Liver (tissue), 9 donors: ENCODE data around the gene MEGF6. TPM values are rescaled to one million over a fixed set of nuclear protein-coding genes. Genes with fewer than 3 reads are reported as not detected.

Experiments
- DNase-seq: peaks from one replicate; pipeline ENCODE4 v3.0.0-alpha.2; 2017; ENCODE audit warnings: low spot score
- H3K27ac ChIP-seq, 2 donors: one replicate each; pipeline ENCODE4 v1.7.0; 2013; ENCODE audit warnings: inconsistent platforms in 2 of 2, low read length in 2 of 2, control low read depth in 1 of 2, low read depth in 1 of 2, mild to moderate bottlenecking in 1 of 2
- H3K27me3 ChIP-seq, 4 donors: one replicate each; pipeline versions ENCODE4 v1.6.1 to v1.7.0; 2013; ENCODE audit warnings: low read length in 3 of 4, inconsistent platforms in 1 of 4, mild to moderate bottlenecking in 1 of 4, moderate library complexity in 1 of 4; ENCODE audit not compliant: control insufficient read depth in 4 of 4, insufficient read depth in 4 of 4
- H3K36me3 ChIP-seq, 4 donors: one replicate each; pipeline versions ENCODE4 v1.6.1 to v1.7.0; 2013; ENCODE audit warnings: low read length in 3 of 4, mild to moderate bottlenecking in 3 of 4, low read depth in 1 of 4, moderate library complexity in 1 of 4; ENCODE audit not compliant: control insufficient read depth in 4 of 4, insufficient read depth in 3 of 4
- H3K4me1 ChIP-seq, 4 donors: one replicate each; pipeline versions ENCODE4 v1.6.1 to v1.7.0; 2013; ENCODE audit warnings: low read length in 3 of 4, mild to moderate bottlenecking in 3 of 4, moderate library complexity in 1 of 4; ENCODE audit not compliant: control insufficient read depth in 4 of 4, insufficient read depth in 4 of 4
- H3K4me3 ChIP-seq, 3 donors: one replicate each; pipeline versions ENCODE4 v1.6.1 to v1.7.0; 2013; ENCODE audit warnings: low read length in 3 of 3, control low read depth in 1 of 3, low read depth in 1 of 3, mild to moderate bottlenecking in 1 of 3
- H3K9ac ChIP-seq, 2 donors: one replicate each; pipeline ENCODE4 v1.7.0; 2013; ENCODE audit warnings: low read length in 2 of 2, mild to moderate bottlenecking in 2 of 2, moderate library complexity in 2 of 2, control low read depth in 1 of 2, low read depth in 1 of 2
- H3K9me3 ChIP-seq, 4 donors: one replicate each; pipeline versions ENCODE4 v1.6.1 to v1.7.0; 2013; ENCODE audit warnings: low read length in 3 of 4; ENCODE audit not compliant: control insufficient read depth in 4 of 4
- ATF3 ChIP-seq: IDR thresholded peaks from 2 replicates; pipeline ENCODE4 v1.6.1; 2016; ENCODE audit warnings: antibody characterized with exemption
- EGR1 ChIP-seq, 2 donors: IDR thresholded peaks; 2 replicates each; pipeline ENCODE4 v1.6.1; 2016 to 2018; ENCODE audit warnings: antibody characterized with exemption in 2 of 2, low read depth in 2 of 2
- FOXA1 ChIP-seq: IDR thresholded peaks from 2 replicates; pipeline ENCODE4 v1.6.1; 2016; ENCODE audit warnings: antibody characterized with exemption
- FOXA2 ChIP-seq: IDR thresholded peaks from 2 replicates; pipeline ENCODE4 v1.6.1; 2016; ENCODE audit warnings: antibody characterized with exemption
- HNF4G ChIP-seq: IDR thresholded peaks from 2 replicates; pipeline ENCODE4 v1.6.1; 2016; ENCODE audit warnings: antibody characterized with exemption
- MAX ChIP-seq: IDR thresholded peaks from 2 replicates; pipeline ENCODE4 v1.6.1; 2016; ENCODE audit warnings: antibody characterized with exemption
- NR2F2 ChIP-seq: IDR thresholded peaks from 2 replicates; pipeline ENCODE4 v1.6.1; 2016; ENCODE audit warnings: antibody characterized with exemption
- RAD21 ChIP-seq, 2 donors: IDR thresholded peaks; 2 replicates each; pipeline ENCODE4 v1.6.1; 2016; ENCODE audit warnings: antibody characterized with exemption in 2 of 2, mild to moderate bottlenecking in 2 of 2
- RXRA ChIP-seq, 2 donors: IDR thresholded peaks; 2 replicates each; pipeline ENCODE4 v1.6.1; 2017 to 2018; ENCODE audit warnings: antibody characterized with exemption in 2 of 2, mild to moderate bottlenecking in 1 of 2
- SP1 ChIP-seq: IDR thresholded peaks from 2 replicates; pipeline ENCODE4 v1.6.1; 2018; ENCODE audit warnings: antibody characterized with exemption, mild to moderate bottlenecking
- TAF1 ChIP-seq: conservative IDR thresholded peaks from 2 replicates; pipeline ENCODE4 v1.6.1; 2016; ENCODE audit warnings: antibody characterized with exemption, mild to moderate bottlenecking
- WGBS: extraction: QIAGEN DNeasy Blood & Tissue Kit; methylation state at CpG from one replicate; pipeline ENCODE4 v1.1.7; 2013; 5-methylcytosine and 5-hydroxymethylcytosine counted together
- polyA plus RNA-seq, 2 donors: library from polyadenylated mRNA; stranded (reverse) in 1 of 2; unstranded in 1 of 2; fragments of 200-250 nt in 1 of 2; fragments of >200 nt in 1 of 2; fragmentation: Nextera tagmentation in 1 of 2; extraction: Ambion mirVana in 1 of 2; gene quantifications; one replicate each; pipeline versions ENCODE4 v1.2.1 to v1.2.3, GENCODE V29; 2013 to 2015
- total RNA-seq, 2 donors: library from RNA; depleted of rRNA; stranded (reverse); fragments of >200 nt; gene quantifications; one replicate each; pipeline ENCODE4 v1.2.3, GENCODE V29; 2014
- TF ChIP-seq, protein P1 (sequence below): IDR thresholded peaks from 2 replicates; pipeline ENCODE4 v1.6.1; 2016; ENCODE audit warnings: antibody characterized with exemption
- TF ChIP-seq, protein P2 (sequence below): IDR thresholded peaks from 2 replicates; pipeline ENCODE4 v1.6.1; 2016; ENCODE audit warnings: antibody characterized with exemption, mild to moderate bottlenecking
- donor health status: healthy.
- donor health status: healthy.
- donor health status: healthy.
- donor health status: healthy.
- donor health status: healthy.

The MEGF6 gene
- total and polyA plus RNA-seq, 4 donors = 1.3 to 11.0 (median 4.0) TPM

DNA sequence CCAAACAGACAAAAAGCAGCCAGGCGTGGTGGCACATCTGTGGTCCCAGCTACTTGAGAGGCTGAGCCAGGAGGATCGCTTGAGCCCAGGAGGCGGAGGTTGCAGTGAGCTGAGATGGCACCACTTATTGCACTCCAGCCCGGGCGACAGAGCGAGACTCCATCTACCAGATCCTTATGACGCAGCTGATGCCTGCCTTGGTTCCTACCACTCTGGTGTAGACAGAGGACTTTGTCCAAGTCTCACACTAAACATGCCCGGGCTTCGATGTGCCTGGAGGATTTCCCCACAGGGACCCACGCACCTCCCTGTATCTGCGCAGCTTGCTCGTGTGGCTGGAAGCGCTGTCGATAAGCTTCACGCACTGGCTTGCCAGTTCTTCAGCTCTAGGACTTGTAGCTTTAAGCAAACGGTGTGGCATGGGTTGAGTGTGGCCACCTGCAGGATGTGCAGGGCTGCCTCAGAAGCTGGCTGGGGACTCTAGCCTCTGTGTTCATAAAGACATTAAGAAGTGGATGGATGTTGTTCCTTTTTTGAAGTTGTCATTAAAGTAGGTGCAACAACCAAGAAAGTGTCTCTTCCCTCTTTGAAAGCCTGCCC lies 18.4 kb upstream of the MEGF6 start:
- Histone ChIP-seq H3K9me3 (no peaks in the 10 kb centered on the region), H3K4me1 (peaks cover 0 to 13% (median 9%) of the 10 kb centered on the region in 4 donors), H3K27me3 (no peaks in the 10 kb centered on the region), H3K27ac (no peak overlapping the region), H3K36me3 (peaks cover 17 to 57% (median 24%) of the 10 kb centered on the region in 4 donors), H3K9ac (no peak overlapping the region), H3K4me3 (no peak overlapping the region)
- no peak for DNase-seq
- TF ChIP-seq, protein P1, sequence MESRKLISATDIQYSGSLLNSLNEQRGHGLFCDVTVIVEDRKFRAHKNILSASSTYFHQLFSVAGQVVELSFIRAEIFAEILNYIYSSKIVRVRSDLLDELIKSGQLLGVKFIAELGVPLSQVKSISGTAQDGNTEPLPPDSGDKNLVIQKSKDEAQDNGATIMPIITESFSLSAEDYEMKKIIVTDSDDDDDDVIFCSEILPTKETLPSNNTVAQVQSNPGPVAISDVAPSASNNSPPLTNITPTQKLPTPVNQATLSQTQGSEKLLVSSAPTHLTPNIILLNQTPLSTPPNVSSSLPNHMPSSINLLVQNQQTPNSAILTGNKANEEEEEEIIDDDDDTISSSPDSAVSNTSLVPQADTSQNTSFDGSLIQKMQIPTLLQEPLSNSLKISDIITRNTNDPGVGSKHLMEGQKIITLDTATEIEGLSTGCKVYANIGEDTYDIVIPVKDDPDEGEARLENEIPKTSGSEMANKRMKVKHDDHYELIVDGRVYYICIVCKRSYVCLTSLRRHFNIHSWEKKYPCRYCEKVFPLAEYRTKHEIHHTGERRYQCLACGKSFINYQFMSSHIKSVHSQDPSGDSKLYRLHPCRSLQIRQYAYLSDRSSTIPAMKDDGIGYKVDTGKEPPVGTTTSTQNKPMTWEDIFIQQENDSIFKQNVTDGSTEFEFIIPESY = no peak
- TF ChIP-seq RAD21 (IDR thresholded peaks at IDR 0.05) (no peak), TAF1 (no peak), FOXA2 (no peak), ATF3 (no peak), MAX (no peak), FOXA1 (no peak), EGR1 (IDR thresholded peaks at IDR 0.05; ENCODE audit: low read depth in 2 of 2) (no peak), SP1 (no peak), NR2F2 (no peak), HNF4G (no peak), RXRA (IDR thresholded peaks at IDR 0.05) (no peak)
- TF ChIP-seq, protein P2, sequence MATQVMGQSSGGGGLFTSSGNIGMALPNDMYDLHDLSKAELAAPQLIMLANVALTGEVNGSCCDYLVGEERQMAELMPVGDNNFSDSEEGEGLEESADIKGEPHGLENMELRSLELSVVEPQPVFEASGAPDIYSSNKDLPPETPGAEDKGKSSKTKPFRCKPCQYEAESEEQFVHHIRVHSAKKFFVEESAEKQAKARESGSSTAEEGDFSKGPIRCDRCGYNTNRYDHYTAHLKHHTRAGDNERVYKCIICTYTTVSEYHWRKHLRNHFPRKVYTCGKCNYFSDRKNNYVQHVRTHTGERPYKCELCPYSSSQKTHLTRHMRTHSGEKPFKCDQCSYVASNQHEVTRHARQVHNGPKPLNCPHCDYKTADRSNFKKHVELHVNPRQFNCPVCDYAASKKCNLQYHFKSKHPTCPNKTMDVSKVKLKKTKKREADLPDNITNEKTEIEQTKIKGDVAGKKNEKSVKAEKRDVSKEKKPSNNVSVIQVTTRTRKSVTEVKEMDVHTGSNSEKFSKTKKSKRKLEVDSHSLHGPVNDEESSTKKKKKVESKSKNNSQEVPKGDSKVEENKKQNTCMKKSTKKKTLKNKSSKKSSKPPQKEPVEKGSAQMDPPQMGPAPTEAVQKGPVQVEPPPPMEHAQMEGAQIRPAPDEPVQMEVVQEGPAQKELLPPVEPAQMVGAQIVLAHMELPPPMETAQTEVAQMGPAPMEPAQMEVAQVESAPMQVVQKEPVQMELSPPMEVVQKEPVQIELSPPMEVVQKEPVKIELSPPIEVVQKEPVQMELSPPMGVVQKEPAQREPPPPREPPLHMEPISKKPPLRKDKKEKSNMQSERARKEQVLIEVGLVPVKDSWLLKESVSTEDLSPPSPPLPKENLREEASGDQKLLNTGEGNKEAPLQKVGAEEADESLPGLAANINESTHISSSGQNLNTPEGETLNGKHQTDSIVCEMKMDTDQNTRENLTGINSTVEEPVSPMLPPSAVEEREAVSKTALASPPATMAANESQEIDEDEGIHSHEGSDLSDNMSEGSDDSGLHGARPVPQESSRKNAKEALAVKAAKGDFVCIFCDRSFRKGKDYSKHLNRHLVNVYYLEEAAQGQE = no peak
- 94% methylated on average over 16 of the region's 16 CpGs for WGBS

GRCh38 chr1:3628445-3628844 lies 17.1 kb upstream of the MEGF6 start:
- Histone ChIP-seq H3K9ac (no peak overlapping the region), H3K27ac (no peak overlapping the region), H3K4me3 (no peak overlapping the region), H3K27me3 (no peaks in the 10 kb centered on the region), H3K4me1 (peaks cover 7 to 20% (median 17%) of the 10 kb centered on the region in 4 donors), H3K9me3 (no peaks in the 10 kb centered on the region), H3K36me3 (peaks cover 16 to 47% (median 21%) of the 10 kb centered on the region in 4 donors)
- no peak for TF ChIP-seq HNF4G
- TF ChIP-seq RAD21 (IDR thresholded peaks at IDR 0.05) = no peak
- 92% methylated on average over 10 of the region's 10 CpGs for WGBS
- DNase-seq = no peak
